ENCODE data around the gene JAKMIP2.

DNA sequence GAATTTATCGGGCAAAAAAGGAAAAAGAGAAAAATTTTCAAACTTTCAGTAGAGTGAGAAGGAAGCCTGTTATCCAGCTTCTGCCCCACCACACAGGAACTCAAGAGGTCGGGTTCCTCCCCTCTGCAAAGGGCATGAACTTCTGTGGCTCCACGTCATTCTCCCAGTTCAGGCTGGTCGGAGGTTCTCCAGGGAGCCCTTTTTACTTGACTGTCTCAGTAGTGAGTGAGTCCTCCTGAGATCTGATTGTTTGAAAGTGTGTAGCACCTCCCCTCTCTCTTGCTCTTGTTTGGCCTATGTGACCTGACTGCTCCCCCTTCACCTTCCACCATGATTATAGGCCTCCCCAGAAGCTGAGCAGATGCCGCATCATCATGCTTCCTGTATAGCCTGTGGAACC is 39.2 kb upstream of the JAKMIP2 start:
- TF ChIP-seq CTCF (IDR thresholded peaks at IDR 0.05) (no peak), POLR2A (IDR thresholded peaks at IDR 0.05) (no peak)
